Right lobe of liver (tissue), 6 donors: ENCODE measurements around the gene NUP210. TPM values are rescaled to one million over a fixed set of nuclear protein-coding genes. Genes with fewer than 3 reads are reported as not detected.

Source experiments
- ATAC-seq, 4 donors: fragments of 200-7000 bp; cut with Tn5 transposase; one replicate each; pipeline ENCODE4 v1.9.1; 2020; ENCODE audit warnings: mild to moderate bottlenecking in 4 of 4, moderate library complexity in 4 of 4
- DNase-seq, 3 donors: peaks; one replicate each; pipeline ENCODE4 v3.0.0-alpha.2; 2020
- H3K27ac ChIP-seq, 3 donors: fragments of 200-600 bp; one replicate each; pipeline ENCODE4 v1.8.0; 2022
- H3K27me3 ChIP-seq, 2 donors: fragments of 200-600 bp; one replicate each; pipeline ENCODE4 v1.8.0; 2022
- H3K36me3 ChIP-seq, 4 donors: fragments of 200-600 bp; sonication (generic) in 1 of 4; one replicate each; pipeline versions ENCODE4 v1.5.1 to v1.8.0; 2017 to 2022; ENCODE audit warnings: control low read depth in 1 of 4
- H3K4me1 ChIP-seq, 4 donors: fragments of 200-600 bp; sonication (generic) in 1 of 4; one replicate each; pipeline versions ENCODE4 v1.5.1 to v1.8.0; 2017 to 2022; ENCODE audit warnings: control low read depth in 1 of 4
- H3K4me3 ChIP-seq, 3 donors: fragments of 200-600 bp; one replicate each; pipeline ENCODE4 v1.8.0; 2022
- H3K9me3 ChIP-seq, 4 donors: fragments of 200-600 bp; sonication (generic) in 1 of 4; one replicate each; pipeline versions ENCODE4 v1.5.1 to v1.8.0; 2017 to 2022; ENCODE audit warnings: control low read depth in 1 of 4
- CTCF ChIP-seq, 4 donors: fragments of 200-600 bp in 3 of 4; fragments of 450-650 bp in 1 of 4; IDR thresholded peaks; one replicate each; pipeline versions ENCODE4 v1.5.1 to v1.8.0; 2016 to 2022; ENCODE audit warnings: antibody characterized with exemption in 4 of 4, mild to moderate bottlenecking in 2 of 4
- POLR2A ChIP-seq: fragments of 450-650 bp; IDR thresholded peaks from one replicate; pipeline ENCODE4 v1.6.1; 2017; ENCODE audit warnings: antibody characterized with exemption, mild to moderate bottlenecking
- WGBS: methylation state at CpG from one replicate; pipeline ENCODE4 v1.1.6; 2018; ENCODE audit warnings: low coverage, low lambda C conversion rate; ENCODE audit not compliant: insufficient coverage; ENCODE audit errors: missing lambda C conversion rate; 5-methylcytosine and 5-hydroxymethylcytosine counted together
- intact Hi-C, 2 donors: fragments of 100-400 bp; cut with DNase I; formaldehyde crosslinking; loops; one replicate each; pipeline versions ENCODE4 v1.11.2 to v1.14.1; 2022
- total RNA-seq, 6 experiments: library from RNA; depleted of rRNA in 2 of 6; stranded (reverse); fragments of >200 nt in 2 of 6; fragmentation: NEBNext Ultra II Directional in 3 of 6; extraction: Animal tissue kit (Norgen Biotek cat#: 25700) in 3 of 6; gene quantifications; one replicate each; pipeline versions ENCODE4 v1.1.0 to v1.2.4, GENCODE V29; 2016 to 2023
- donor health status: DM: no; HTN: yes; CAD: no.
- donor health status: DM: no; HTN: no; CAD: no.
- donor health status: DM: no; HTN: no; CAD: no.
- donor health status: DM: no; HTN: yes; CAD: no.
- donor health status: DM: no; HTN: yes; CAD: no.

Gene NUP210
- total RNA-seq, 6 experiments from 2014 or later: 11.7 to 17.7 (median 15.6) TPM

- no peak for TF ChIP-seq CTCF (IDR thresholded peaks at IDR 0.05)
- no peak for TF ChIP-seq POLR2A
Measured at GRCh38 chr3:13399603-13400002, 20.5 kb downstream of the NUP210 start.

GRCh38 chr3:13397316-13397715 is 22.8 kb downstream of the NUP210 start:
- Histone ChIP-seq H3K4me1 (peaks cover 0 to 38% (median 10%) of the 10 kb centered on the region in 4 donors), H3K27ac (peak overlapping the region in 1 of 3 donors; percentile 43), H3K4me3 (no peak overlapping the region), H3K36me3 (peaks cover 0 to 7% (median 0%) of the 10 kb centered on the region in 4 donors), H3K9me3 (no peaks in the 10 kb centered on the region), H3K27me3 (no peaks in the 10 kb centered on the region)
- intact Hi-C loops: no loop called here
- no peak for DNase-seq
- WGBS: no CpG with 5 or more reads among the region's 8 CpGs
- no peak for TF ChIP-seq POLR2A
- no peak for TF ChIP-seq CTCF (IDR thresholded peaks at IDR 0.05)
- no peak for ATAC-seq

More at GRCh38 chr3:13399603-13400002, 20.5 kb downstream of the NUP210 start:
- no peak overlapping the region for H3K27ac ChIP-seq
- no peak for DNase-seq
- peaks cover 0 to 21% (median 3%) of the 10 kb centered on the region in 4 donors for H3K4me1 ChIP-seq
- no peaks in the 10 kb centered on the region for H3K27me3 ChIP-seq
- intact Hi-C loops: no loop called here
- H3K9me3 ChIP-seq: no peaks in the 10 kb centered on the region
- H3K4me3 ChIP-seq: no peak overlapping the region
- no peak for ATAC-seq
- peaks cover 0 to 7% (median 0%) of the 10 kb centered on the region in 4 donors for H3K36me3 ChIP-seq
- WGBS: no CpG with 5 or more reads among the region's 12 CpGs

GRCh38 chr3:13394363-13394762 is 25.8 kb downstream of the NUP210 start:
- H3K9me3 ChIP-seq: no peaks in the 10 kb centered on the region
- ATAC-seq (peak in 2 of 4 donors; percentile 11 to 19), DNase-seq (no peak)
- H3K36me3 ChIP-seq: peaks cover 0 to 16% (median 0%) of the 10 kb centered on the region in 4 donors
- TF ChIP-seq POLR2A (no peak), CTCF (IDR thresholded peaks at IDR 0.05) (no peak)
- peak overlapping the region; percentile 43 to 86 (median 79) for H3K27ac ChIP-seq
- H3K4me1 ChIP-seq: peaks cover 0 to 38% (median 10%) of the 10 kb centered on the region in 4 donors
- H3K27me3 ChIP-seq: no peaks in the 10 kb centered on the region
- 50% methylated on average over 1 of the region's 4 CpGs for WGBS
- intact Hi-C loops: no loop called here
- H3K4me3 ChIP-seq: no peak overlapping the region

- H3K27me3 ChIP-seq: no peaks in the 10 kb centered on the region
- H3K4me3 ChIP-seq: no peak overlapping the region
- TF ChIP-seq POLR2A: no peak
- TF ChIP-seq CTCF (IDR thresholded peaks at IDR 0.05): no peak
- H3K9me3 ChIP-seq: no peaks in the 10 kb centered on the region
- DNase-seq: peak; percentile 50 to 80 (median 70)
- ATAC-seq: peak; percentile 85 to 92 (median 86)
- 53% methylated on average over 3 of the region's 11 CpGs for WGBS
- peak overlapping the region; percentile 43 to 86 (median 79) for H3K27ac ChIP-seq
- intact Hi-C loops: no loop called here
- H3K4me1 ChIP-seq: peaks cover 0 to 38% (median 10%) of the 10 kb centered on the region in 4 donors
- H3K36me3 ChIP-seq: peaks cover 0 to 16% (median 0%) of the 10 kb centered on the region in 4 donors
Measured at GRCh38 chr3:13393427-13394360, 26.4 kb downstream of the NUP210 start.
